ENCODE results near the gene SCD5.

Gene SCD5

DNA sequence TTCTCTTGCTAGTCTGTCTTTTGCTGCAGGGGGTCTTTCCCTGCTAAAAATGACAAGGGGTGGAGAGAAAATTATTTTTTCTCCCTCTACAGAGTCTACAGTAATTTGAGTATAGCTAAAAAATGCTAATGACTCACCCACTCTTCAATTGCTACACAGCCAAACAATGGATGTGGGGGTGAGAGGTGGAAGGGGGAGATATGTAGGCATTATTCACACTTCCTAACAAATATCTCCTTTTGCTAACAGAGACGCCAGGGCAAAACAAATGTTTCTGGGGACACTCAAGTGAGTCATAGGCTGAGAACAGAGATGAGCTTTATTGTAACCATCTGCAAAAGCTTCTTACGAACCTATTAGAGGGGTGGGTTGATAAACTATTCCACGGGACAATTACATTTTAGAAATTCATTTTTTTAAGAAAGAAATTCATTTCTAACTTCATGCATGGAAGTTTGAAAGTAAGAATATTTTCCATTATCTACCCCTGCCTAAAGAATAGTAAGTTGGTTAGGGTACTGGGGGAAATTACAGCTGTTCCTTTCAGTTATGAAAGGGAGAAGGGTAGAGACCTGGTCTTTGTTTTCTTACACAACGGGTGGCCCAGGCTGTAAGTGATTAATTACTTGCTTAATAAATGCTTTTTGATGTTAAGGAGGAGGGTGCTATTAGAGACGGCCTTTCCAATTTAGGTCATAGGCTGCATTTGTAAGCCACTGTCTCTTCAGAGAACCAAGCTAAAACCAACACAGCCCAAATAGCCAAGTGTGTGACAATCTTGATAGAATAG lies 12.8 kb downstream of the SCD5 start:
- DNase-seq, result no peak
- Mint-ChIP-seq H3K9me3 (no peaks in the 10 kb centered on the region), H3K36me3 (no peaks in the 10 kb centered on the region), H3K4me3 (no peak overlapping the region), H3K27me3 (peaks cover 24% of the 10 kb centered on the region), H3K27ac (no peak overlapping the region), H3K4me1 (no peaks in the 10 kb centered on the region)
- CTCF ChIA-PET, result interaction anchor here (0.6 kb wide), 1 partner anchor 12 kb away, joined by 3 read pairs; no protein-coding TSS in a partner anchor

DNA sequence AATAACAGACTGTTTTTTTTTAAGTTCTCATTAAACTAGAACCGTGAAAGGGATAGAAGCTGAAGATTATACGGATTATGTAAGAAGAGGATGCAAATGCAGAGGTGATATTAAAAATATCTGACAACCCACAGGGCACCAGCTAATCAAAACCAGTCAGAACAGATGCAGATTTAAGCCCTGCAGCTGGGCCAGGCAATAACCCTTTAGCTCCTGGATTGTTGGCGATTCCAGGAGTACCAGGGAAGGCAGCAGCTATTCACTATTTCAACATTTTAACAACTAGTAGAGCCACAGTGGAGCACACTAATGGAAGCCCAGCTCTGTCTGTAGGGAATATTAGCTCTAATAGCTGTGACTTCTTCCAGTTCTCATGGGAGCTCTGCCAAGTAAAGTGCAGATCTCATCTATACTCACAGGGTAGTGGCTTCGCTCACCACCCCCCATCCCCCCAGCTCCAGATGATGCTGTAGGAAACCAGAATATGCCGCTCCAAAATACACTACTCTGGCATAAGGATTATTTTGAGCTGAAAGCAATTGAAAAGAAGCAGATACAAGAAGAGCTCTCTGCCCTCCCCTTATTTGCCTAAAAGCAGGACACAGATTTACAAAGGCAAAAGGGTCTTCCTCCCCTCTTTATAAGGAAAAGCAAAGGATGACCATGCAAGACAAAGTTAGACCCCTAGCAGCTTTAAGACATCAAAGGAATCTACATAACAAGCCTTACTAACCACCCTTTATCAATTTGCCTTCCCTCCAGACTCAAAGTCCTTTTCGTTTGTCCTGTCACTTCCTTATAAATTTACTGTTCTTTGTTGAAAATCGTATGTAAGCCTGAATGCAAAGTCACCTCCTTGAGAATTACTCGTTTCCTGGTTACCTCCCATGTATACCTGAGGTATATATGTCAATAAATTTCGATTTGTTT lies 13.7 kb downstream of the SCD5 start:
- Mint-ChIP-seq H3K36me3 (no peaks in the 10 kb centered on the region), H3K27me3 (peaks cover 18% of the 10 kb centered on the region), H3K9me3 (no peaks in the 10 kb centered on the region), H3K27ac (no peak overlapping the region), H3K4me1 (no peaks in the 10 kb centered on the region), H3K4me3 (no peak overlapping the region)
- no peak for DNase-seq
- CTCF ChIA-PET, result no interaction called here

DNA sequence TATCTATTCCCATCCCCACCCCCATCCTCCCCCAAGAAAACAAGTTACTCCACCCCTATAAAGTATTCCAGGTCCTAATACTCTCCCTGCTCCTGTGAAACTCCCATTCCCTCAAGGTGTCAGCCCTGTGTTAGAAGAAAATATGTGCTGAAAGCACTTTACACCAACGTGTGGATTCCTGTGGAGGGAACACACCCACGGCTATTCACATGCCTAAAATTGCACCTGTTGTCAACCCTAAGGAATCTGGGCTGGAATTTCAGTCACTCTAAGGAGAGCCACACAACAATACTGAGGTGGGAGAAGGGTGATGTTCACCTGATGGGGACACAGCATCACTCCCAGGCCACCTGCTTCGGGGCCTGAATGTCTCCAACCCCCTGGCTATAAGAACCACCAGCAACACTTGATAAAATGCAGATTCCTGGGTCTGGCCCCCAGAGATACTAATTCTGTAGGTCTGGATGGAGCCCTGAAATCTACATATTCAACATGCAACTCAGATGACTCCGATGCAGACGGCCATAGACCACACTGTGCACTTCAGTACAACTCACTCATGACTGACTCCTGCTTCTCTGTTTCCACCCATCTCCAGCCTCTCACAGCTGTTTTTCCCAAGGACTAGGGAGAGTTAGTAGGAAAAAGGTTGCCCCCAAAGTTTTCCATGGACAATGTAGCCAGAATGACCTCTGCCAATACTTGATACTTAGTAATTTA lies 15.8 kb downstream of the SCD5 start:
- CTCF ChIA-PET, result no interaction called here
- Mint-ChIP-seq H3K36me3 (no peaks in the 10 kb centered on the region), H3K27ac (no peak overlapping the region), H3K4me3 (no peak overlapping the region), H3K4me1 (no peaks in the 10 kb centered on the region), H3K9me3 (no peaks in the 10 kb centered on the region), H3K27me3 (peaks cover 7% of the 10 kb centered on the region)
- no peak for DNase-seq

DNA sequence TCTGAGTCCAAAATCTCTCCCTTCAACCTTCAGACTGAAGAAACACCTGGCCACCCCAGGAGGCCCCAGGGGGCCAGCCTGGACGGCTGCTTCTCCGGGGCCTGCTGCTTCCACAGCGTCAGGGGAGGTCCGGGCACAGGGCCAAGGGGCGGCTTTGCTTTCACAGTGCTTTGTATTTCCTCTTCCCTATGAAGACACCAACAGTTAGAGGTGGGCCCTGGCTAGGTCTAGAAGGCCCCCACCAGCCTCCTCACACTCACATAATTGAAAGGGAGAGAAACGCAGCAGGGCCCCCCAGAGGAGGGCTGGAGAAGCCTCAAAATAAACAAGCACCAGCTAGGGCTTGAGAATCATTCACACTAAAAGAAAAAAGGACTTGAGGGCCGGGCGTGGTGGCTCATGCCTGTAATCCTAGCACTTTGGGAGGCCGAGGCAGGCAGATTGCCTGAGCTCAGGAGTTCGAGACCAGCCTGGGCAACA lies 17.8 kb downstream of the SCD5 start:
- DNase-seq, result no peak
- H3K36me3 Mint-ChIP-seq, result no peaks in the 10 kb centered on the region
- H3K4me3 Mint-ChIP-seq, result no peak overlapping the region
- CTCF ChIA-PET, result no interaction called here
- no peaks in the 10 kb centered on the region for H3K4me1 Mint-ChIP-seq
- peaks cover 3% of the 10 kb centered on the region for H3K27me3 Mint-ChIP-seq
- no peak overlapping the region for H3K27ac Mint-ChIP-seq
- H3K9me3 Mint-ChIP-seq, result no peaks in the 10 kb centered on the region

DNA sequence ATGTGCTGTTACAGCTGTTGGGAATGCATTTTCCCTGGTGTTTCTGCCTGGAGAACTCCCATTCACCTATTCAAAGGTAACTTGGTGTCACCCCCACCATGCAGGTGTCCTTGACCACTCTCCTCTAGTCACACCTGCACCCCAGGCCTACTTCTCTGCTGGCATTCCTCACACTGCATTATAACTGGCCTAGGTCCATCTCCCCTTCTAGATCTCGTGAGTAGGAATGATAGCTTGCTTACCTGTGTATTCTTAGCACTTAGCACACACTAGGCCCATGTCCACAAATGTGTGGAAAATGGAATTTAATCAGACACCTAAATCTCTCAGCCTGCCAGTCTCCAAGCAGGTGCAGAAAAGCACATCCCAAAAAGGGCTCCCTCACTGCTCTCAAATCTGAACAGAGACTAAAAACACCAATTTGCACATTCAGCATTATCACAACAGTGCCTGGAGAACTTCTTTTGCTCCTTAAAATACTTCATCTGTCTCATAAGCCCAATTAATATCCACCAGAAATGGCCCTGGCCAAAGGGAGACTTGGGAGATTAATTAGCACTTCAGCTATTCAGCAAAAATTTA lies 18.3 kb downstream of the SCD5 start:
- CTCF ChIA-PET, result no interaction called here
- no peak for DNase-seq
- no peak overlapping the region for H3K4me3 Mint-ChIP-seq
- no peaks in the 10 kb centered on the region for H3K4me1 Mint-ChIP-seq
- no peaks in the 10 kb centered on the region for H3K9me3 Mint-ChIP-seq
- H3K27me3 Mint-ChIP-seq, result peaks cover 3% of the 10 kb centered on the region
- no peaks in the 10 kb centered on the region for H3K36me3 Mint-ChIP-seq
- H3K27ac Mint-ChIP-seq, result no peak overlapping the region

DNA sequence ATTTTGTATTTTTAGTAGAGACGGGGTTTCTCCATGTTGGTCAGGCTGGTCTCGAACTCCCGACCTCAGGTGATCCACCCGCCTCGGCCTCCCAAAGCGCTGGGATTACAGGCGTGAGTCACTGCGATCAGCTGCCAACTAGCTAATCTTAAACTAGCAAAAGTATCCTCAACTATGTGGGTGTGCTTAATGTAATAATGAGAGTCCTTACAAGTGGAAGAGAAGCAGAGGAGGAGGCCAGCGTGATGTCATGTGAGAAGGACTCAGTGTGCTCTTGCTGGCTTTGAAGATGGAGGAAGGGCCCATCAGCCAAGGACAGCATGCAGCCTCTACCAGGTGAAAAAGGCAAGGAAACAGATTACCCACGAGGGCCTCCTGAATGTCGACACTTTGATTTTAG lies 19.6 kb downstream of the SCD5 start:
- no peak overlapping the region for H3K27ac Mint-ChIP-seq
- no peaks in the 10 kb centered on the region for H3K36me3 Mint-ChIP-seq
- no peak for DNase-seq
- H3K4me3 Mint-ChIP-seq, result no peak overlapping the region
- CTCF ChIA-PET, result no interaction called here
- H3K4me1 Mint-ChIP-seq, result no peaks in the 10 kb centered on the region
- H3K27me3 Mint-ChIP-seq, result peaks cover 7% of the 10 kb centered on the region
- no peaks in the 10 kb centered on the region for H3K9me3 Mint-ChIP-seq

DNA sequence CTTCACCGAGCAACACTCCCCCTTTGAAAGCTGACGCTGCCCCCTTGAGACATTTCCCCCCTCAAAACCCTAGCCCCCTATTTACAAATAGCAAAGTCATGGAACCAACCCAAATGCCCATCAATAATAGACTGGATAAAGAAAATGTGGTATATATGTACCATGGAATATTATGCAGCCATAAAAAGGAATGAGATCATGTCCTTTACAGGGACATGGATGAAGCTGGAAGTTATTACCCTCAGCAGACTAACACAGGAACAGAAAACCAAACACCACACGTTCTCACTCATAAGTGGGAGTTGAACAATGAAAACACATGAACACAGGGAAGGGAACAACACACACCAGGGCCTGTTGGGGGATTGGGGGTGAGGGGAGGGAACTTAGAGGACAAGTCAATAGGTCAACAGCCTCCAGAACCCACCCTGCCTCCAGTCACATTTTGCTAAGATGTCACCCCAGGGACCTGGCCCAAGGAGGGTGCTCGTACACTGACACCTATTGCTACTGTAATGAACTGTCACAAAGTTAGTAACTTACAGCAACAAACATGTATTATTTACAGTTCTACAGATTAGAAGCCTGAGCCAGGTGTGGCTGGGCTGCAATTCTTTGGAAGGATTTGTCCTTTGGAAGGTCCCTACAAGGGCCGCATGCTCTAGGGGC lies 20.6 kb downstream of the SCD5 start:
- Mint-ChIP-seq H3K27ac (no peak overlapping the region), H3K36me3 (no peaks in the 10 kb centered on the region), H3K4me1 (no peaks in the 10 kb centered on the region), H3K4me3 (no peak overlapping the region), H3K27me3 (peaks cover 9% of the 10 kb centered on the region), H3K9me3 (no peaks in the 10 kb centered on the region)
- DNase-seq, result no peak
- CTCF ChIA-PET, result no interaction called here

DNA sequence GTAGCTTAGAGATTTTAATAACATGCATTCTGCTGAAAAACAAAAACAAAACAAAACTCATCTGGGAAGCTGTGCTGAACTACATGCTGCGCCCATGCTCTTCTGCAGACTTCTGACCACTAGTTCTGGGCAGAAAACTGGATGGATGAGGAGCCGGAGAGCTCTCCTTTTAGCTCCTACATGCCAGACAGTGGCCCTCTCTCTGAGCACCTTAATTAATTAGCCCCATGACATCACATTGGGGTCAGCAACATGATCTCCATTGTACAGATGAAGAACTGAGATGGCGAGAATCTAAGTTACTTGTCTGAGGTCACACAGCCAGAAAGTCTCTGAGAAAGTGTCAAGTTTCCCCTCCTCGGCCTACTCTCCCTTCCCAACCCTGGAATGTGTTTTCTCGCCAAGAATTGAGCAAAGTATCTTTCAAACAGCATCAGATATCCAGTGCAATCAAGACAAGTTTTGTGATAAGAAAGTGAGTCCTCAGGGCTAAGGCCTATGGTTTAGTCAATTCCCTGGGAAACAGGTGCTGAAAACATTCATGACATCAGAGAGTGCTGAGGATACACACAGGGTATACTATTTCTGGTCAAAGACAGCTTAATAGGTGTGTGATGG lies 21.6 kb downstream of the SCD5 start:
- CTCF ChIA-PET, result no interaction called here
- no peak overlapping the region for H3K27ac Mint-ChIP-seq
- H3K4me1 Mint-ChIP-seq, result no peaks in the 10 kb centered on the region

DNA sequence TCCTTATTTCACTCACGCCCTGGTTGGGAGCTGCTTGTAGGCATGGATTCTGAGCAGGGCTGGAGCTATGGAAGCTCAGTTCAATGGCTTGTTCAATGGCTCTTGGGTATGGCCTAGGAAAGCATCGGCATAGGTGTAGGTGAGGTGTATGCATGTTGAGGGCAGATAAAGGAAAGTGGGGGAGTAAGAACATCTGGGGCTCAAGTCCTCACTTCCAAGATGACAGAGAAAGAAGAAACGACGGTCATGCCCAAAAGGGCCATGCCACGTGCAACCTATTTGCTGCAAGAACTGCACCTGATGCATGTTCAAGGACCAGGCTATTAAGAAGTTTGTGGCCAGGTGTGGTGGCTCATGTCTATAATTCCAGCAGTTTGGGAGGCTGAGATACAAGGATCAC lies 23.4 kb downstream of the SCD5 start:
- H3K4me3 Mint-ChIP-seq, result no peak overlapping the region
- H3K9me3 Mint-ChIP-seq, result no peaks in the 10 kb centered on the region
- no peaks in the 10 kb centered on the region for H3K36me3 Mint-ChIP-seq
- no peak for DNase-seq
- no peaks in the 10 kb centered on the region for H3K4me1 Mint-ChIP-seq
- peaks cover 13% of the 10 kb centered on the region for H3K27me3 Mint-ChIP-seq
- CTCF ChIA-PET, result interaction anchor here (0.9 kb wide), 1 partner anchor 36 kb away, joined by 3 read pairs; no protein-coding TSS in a partner anchor
- H3K27ac Mint-ChIP-seq, result no peak overlapping the region

More for the DNA sequence above, 21.6 kb downstream of the SCD5 start:
- DNase-seq, result no peak
- H3K36me3 Mint-ChIP-seq, result no peaks in the 10 kb centered on the region
- H3K27me3 Mint-ChIP-seq, result peaks cover 12% of the 10 kb centered on the region
- H3K9me3 Mint-ChIP-seq, result no peaks in the 10 kb centered on the region
- no peak overlapping the region for H3K4me3 Mint-ChIP-seq

DNA sequence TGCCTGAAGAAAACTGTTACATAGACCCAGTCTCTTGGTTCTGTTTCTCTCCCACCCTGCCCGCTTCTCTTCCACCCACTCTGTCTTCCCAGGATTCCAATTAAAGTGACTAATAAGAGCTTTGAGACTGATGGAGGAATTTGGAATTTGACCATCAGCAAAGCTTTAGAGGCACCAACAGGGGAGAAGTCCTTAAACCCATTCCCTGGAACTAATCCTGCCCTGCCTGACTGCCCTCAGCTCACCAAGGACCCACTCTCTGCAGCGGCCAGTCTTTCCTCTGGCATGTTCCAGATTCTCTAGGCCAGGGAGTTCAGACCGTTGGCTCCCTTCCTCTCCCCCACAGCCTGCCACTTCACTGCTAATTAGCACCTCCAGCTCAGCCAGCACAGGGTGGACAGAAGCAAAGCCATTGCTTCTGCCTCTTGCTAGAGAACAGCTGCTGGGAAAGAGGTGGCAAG lies 23.9 kb downstream of the SCD5 start:
- H3K9me3 Mint-ChIP-seq, result no peaks in the 10 kb centered on the region
- no peaks in the 10 kb centered on the region for H3K36me3 Mint-ChIP-seq
- no peak overlapping the region for H3K27ac Mint-ChIP-seq
- no peaks in the 10 kb centered on the region for H3K4me1 Mint-ChIP-seq
- H3K4me3 Mint-ChIP-seq, result no peak overlapping the region
- H3K27me3 Mint-ChIP-seq, result peaks cover 16% of the 10 kb centered on the region
- DNase-seq, result no peak
- CTCF ChIA-PET, result interaction anchor here (0.7 kb wide), 1 partner anchor 37 kb away, joined by 3 read pairs; no protein-coding TSS in a partner anchor

DNA sequence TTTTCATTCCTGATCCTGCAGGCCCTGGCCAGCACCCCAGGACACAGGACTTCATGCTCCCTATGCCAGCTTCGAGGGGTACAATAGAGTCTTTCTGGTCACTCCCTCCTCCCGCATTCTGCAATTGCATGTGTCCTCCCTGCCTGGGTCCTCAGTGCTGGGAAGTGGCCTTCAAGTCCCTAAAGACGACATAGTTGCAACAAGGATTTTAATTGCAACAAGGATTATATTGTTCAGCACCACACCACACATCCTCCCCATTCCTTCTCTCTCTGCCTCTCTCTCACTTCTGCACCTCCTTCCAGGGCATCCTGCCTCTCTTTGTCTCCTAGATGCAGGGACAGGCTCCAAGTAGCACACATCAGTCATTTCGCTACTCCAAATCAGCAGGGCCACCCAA lies 25.5 kb downstream of the SCD5 start:
- no peaks in the 10 kb centered on the region for H3K4me1 Mint-ChIP-seq
- CTCF ChIA-PET, result no interaction called here
- H3K27me3 Mint-ChIP-seq, result peaks cover 23% of the 10 kb centered on the region
- no peak for DNase-seq
- H3K4me3 Mint-ChIP-seq, result no peak overlapping the region
- no peaks in the 10 kb centered on the region for H3K9me3 Mint-ChIP-seq
- no peak overlapping the region for H3K27ac Mint-ChIP-seq
- H3K36me3 Mint-ChIP-seq, result no peaks in the 10 kb centered on the region

DNA sequence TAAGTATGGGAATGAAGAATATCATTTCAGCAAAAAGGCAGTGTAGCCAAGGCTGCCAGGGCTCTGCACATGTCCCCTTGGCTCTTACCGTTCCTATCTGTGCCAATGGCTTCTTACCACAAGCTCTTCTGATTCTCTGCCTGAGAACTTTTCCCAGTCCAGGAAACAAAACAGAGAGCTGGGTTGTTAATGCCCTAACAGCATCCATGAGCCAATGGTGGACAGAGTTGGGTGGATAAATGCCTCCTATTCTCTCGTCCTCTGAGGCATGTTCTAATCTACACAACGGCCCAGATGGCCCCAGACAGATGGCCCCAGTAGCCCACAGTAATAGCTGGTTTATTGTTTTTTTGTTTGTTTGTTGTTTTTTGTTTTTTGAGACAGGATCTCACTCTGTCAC lies 28.0 kb downstream of the SCD5 start:
- Mint-ChIP-seq H3K4me3 (no peak overlapping the region), H3K36me3 (no peaks in the 10 kb centered on the region), H3K9me3 (peaks cover 10% of the 10 kb centered on the region), H3K27ac (no peak overlapping the region), H3K4me1 (no peaks in the 10 kb centered on the region), H3K27me3 (peaks cover 30% of the 10 kb centered on the region)
- CTCF ChIA-PET, result no interaction called here
- DNase-seq, result no peak

DNA sequence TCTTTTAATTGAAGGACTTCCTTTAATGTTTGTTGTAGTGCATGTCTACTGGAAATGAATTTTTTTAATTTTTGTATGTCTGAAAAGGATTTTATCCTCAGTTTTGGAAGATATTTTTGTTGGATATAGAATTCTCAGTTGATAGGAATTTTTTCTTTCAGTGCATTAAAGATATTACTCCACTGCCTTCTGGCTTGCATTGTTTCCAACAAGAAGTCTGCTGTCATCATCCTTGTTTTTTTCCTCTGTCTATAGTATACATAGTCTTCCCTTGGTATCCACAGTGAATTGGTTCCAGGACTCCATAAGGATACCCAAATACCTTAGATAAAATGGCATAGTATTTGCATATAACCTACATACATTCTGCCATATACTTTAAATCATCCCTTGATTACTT lies 33.5 kb downstream of the SCD5 start:
- H3K9me3 Mint-ChIP-seq, result peaks cover 13% of the 10 kb centered on the region
- no peak overlapping the region for H3K27ac Mint-ChIP-seq
- H3K36me3 Mint-ChIP-seq, result no peaks in the 10 kb centered on the region
- peaks cover 24% of the 10 kb centered on the region for H3K27me3 Mint-ChIP-seq
- CTCF ChIA-PET, result no interaction called here
- no peak overlapping the region for H3K4me3 Mint-ChIP-seq
- DNase-seq, result no peak
- no peaks in the 10 kb centered on the region for H3K4me1 Mint-ChIP-seq

All from activated naive CD4-positive, alpha-beta T cell treated with anti-CD3 and anti-CD28 coated beads, Interleukin-2, amount 10 ng/mL, durations not matched to agents 7 days and 5 days (primary cell).